HG02870 (cell line): ENCODE measurements around the gene ASPG.

ENCODE experiments used
- ATAC-seq: cut with Tn5 transposase; IDR thresholded peaks from one replicate; pipeline ENCODE4 v1.9.1; 2021; ENCODE audit warnings: mild to moderate bottlenecking, moderate library complexity; ENCODE audit not compliant: unreplicated experiment

ASPG gene

DNA sequence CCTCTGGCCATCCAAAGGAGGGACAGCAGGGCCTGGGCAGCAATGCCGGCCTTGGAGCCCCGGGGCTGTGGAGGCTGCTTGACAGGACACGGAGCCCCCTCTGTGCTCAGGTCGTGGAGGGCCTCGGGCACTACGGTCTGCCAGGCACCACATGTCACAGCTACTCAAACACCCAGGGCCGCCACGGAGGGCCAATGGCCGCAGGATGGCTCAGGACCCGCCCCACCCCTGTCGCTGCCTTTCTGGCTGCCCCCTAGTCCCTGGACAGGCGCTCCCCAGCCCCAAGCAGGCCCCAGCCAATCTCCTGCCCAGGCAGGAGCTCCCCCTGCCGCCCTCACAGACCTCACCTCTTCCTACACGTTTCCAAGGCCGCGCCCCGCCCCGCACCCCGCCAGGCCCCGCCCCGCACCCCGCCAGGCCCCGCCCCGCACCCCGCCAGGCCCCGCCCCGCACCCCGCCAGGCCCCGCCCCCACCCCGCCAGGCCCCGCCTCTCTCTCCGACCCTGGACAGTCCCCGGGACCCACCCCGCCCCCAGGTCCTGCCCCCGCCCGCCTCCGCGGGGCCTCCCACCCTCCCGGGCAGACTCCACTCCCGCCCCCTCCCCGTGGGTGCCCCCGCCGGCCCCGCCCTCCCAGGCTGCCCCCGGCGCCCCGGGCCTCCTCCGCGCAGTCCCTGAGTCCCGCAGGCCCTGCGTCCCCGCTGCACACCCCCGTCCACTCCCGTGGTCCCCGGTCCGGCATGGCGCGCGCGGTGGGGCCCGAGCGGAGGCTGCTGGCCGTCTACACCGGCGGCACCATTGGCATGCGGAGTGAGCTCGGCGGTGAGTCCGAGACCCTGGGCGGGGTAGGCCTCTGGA lies at the start of gene ASPG:
Gene ASPG, plus strand, starts transcription at position 669 of the 857 bp plus-strand sequence. Its CDS starts 71 bp downstream, at position 740.
- no peak for ATAC-seq

DNA sequence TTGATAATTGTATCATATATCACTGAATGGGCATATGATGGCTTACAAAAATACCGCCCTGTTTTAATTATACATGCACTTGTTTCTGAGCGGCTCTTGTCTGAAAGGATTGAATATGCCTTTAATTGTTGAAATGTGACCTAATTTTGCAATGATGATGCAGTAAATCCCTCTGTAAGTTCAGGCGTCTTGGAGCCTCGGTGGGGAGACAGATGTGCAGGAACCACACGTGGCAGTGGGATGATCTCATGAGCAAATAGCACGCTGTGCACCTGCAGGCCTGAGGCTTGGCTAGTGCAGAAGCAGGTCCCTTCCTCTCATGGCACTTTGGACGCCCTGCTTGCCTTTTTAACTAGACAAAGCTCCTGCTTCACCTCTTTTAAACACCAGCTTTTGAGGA lies 49.3 kb upstream of the ASPG start:
- no peak for ATAC-seq

DNA sequence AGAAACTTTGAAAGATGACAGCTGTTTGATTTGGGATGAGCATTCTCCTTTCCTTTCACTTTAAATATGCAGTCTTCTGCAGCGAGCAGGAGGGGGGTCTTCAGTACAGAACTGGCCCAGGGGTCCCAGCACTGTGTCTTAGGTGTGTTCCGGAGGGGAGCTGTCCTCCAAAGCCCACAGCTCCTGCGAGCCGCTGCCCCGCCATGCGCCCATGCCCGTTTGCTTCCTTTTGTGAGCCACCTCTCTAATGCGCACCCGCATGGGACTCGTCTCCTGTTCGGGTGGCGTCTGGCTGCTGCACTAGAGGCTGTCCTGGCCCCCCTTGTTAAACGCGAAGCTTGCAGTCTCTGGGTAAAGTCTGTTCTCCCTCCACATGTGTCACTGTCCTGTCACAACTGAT lies 48.4 kb upstream of the ASPG start:
- no peak for ATAC-seq

DNA sequence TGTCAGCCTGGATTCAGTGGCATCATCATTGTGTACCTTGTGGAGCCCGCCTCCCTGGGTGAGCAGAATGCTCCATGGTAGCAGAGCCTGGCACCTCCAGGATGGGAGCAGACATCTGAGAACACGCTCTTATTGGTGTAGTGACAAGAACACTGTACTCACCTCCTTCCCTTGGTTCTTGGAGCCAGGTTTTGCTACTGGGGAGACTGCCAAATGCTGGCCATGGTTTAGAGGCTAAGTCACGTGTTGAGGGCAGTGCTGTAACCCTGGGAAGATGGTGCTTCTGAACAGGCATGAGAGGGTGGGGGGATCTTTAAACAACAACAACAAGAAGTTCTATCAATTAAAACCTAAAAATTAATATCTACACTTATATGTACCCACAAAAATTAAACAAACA lies 47.6 kb upstream of the ASPG start:
- ATAC-seq, result no peak

DNA sequence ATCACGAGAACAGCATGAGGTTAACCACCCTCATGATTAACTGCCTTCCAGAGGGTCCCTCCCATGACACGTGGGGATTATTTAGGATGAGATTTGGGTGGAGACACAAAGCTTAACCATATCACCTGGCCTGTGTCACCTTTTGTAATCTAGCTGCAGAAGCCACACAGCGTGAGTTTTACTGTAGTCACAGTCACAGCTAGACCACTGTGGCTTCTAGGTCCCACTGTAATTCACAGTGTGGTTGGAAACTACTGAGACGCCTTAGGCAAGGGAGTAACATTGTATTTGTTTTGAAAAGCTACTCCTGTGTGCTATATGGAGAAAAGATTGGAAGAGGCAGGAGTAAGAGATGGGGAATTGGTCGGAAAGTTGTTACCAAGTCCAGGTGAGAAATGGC lies 46.3 kb upstream of the ASPG start:
- ATAC-seq, result no peak

GRCh38 chr14:104040539-104040938 lies 45.0 kb upstream of the ASPG start:
- no peak for ATAC-seq

- ATAC-seq, result no peak
Measured at GRCh38 chr14:104041430-104042104, 43.9 kb upstream of the ASPG start.

- no peak for ATAC-seq
Measured at GRCh38 chr14:104044016-104044415, 41.5 kb upstream of the ASPG start.

DNA sequence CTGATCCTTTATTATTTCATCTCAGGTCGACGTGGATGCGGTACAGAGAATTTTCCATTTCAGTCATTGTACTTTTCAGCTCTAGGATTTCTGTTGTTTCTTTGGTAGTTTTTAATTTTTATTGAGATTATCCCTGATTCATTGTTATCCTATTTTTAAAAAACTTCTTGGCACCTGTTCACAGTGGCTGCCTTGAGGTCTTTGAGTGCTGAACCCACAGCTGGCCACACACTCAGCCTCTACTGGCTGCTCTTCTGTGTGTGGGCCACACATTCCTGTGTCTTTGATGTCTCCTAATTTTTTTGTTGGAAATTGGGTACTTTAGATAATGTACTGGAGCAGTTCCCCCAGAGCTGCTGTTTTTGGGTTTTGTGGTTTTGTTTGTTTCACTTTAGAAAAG lies 37.7 kb upstream of the ASPG start:
- ATAC-seq, result no peak

DNA sequence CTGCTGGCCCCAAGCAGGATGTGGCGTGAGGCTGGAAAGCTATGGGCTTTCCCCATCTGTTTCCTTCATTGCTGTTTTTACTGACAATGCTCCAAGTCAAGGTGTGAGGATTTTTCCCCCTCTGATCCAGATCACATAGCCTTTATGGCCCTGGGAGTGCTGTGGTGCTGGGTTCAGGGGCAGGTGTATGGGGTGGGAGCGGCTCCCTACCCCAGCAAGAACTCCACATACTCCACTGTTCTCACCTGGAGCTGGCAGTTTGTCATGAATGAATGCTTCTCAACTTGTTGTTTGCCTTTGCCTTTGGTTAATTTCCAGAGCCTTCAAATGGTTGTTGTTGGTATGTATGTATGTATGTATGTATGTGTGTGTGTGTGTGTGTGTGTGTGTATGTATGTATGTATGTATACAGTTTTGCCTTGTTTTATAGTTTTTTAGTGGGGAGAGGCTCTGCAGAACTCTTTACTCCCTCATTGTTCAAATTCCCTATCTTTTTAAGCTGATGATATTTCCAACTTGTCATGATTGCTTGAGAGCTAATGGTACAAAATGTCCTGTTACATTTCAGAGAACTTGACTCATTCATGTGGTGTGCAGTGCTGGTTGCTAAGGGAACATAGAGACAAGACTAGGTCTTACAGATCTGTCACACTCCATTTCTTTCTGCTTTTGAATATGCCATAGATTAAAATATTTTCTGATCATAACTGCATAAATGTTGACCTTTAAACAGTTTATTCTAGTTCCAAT lies 36.6 kb upstream of the ASPG start:
- ATAC-seq, result no peak

DNA sequence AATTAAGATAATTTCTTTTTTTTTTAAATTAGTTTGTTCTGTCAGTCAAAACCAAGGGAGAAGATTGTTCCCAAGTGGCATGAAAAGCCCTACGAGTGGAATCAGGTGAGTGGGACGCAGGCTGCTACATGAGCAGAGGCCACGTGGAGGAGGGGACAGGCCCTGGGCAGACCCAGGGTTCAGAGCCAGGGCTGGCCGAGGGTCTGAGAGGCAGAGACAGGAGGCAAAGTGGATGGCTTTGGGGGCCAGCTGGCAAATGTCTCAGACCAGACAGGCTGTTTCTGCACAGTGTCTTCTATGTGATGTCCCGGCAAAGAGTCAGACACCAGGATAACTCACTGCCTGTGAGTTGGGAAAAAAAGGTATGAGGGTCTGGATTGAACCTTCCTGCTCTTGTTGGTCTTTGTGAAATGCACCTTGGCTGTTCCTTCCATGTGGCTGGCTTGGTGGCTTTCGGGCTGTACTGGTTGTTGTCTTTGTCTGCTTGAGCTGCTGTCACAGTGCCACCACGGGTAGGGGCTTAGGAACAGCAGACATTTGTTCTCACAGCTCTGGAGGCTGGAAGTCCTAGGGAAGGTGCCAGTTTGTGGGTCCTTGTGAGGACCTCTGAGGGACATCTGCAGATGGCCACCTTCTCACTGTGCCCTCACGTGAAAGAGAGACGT lies 35.8 kb upstream of the ASPG start:
- no peak for ATAC-seq

- ATAC-seq, result no peak
Measured at GRCh38 chr14:104051092-104051813, 34.2 kb upstream of the ASPG start.

DNA sequence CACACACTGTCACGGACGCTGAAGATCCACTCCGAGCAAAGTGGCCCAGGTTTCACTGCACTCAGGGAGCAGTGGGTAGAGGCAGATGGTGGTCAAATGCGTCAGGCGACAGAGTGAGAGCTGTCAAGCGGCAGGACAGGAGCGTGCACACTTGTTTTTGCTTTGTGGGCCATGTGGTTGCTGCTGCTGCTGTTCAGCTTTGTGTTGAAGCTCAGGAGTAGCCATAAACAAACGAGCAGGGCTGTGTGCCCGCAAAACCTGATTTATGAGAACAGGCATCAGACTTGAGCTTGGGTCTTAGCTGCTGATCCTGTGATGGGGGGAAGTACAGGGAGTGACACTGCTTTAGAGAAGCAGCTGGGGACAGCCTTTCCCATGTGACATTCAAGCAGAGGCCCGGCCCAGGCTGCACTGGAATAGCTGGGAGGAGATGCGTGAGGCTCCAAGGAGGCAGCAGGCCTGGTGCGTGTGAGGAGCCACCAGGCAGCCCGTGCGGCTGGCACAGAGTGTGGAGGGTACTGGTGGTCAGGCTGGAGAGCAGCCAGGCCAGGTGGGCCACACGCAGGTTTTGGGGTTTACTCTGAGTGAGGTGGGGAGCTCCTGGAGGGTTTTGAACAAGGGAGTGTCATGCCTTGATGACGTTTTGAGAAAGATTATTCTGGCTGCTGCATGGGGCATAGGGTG lies 31.1 kb upstream of the ASPG start:
- ATAC-seq, result no peak

DNA sequence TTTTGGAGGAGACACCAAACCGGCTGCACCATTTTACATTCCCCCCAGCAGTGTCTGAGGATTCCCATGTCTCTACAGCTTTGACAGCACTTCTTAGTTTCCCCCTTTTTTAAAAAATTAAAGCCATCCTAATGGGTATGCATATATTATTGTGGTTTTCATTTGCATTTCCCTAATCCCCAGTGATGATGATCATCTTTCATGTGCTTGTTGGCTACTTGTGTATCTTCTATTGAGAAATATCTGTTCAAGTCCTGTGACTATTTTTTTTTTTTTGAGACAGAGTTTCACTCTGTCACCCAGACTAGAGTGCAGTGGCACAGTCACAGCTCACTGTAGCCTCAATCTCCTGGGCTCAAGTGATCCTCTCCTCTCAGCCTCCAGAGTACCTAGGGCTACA lies 23.2 kb upstream of the ASPG start:
- ATAC-seq, result no peak

GRCh38 chr14:104064003-104064402 lies 21.5 kb upstream of the ASPG start:
- no peak for ATAC-seq

DNA sequence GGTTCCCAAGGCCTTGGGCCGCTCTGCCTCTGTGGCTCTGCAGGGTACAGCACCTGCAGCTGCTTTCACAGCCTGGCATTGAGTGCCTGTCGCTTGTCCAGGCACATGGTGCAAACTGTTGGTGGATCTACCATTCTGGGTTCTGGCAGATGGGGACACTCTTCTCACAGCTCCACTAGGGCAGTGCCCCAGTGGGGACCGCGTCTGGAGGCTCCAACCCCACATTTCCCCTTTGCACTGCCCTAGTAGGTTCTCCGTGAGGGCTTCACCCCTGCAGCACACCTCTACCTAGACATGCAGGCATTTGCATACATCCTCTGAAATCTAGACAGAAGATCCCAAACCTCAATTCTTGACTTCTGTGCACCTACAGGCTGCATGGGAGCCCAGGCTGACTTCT lies 19.2 kb upstream of the ASPG start:
- ATAC-seq, result no peak

DNA sequence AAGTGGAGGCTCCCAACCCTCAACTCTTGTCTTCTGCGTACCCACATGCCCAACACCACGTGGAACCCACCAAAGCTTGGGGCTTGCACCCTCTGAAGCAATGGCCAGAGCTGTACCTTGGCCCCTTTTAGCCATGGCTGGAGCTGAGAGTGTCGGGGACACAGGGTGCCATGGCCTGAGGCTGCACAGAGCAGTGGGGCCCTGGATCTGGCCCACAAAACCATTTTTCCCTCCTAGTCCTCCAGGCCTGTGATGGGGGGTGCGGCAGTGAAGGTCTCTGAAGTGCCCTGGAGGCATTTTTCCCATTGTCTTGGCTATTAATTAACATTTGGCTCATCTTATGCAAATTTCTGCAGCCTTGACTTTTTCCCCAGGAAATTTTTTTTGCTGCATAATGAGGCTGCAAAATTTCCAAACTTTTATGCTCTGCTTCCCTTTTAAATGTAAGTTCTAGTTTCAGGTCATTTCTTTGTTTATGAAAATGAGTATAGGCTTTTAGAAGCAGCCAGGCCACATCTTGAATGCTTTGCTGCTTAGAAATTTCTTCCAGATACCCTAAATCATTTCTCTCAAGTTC lies 18.7 kb upstream of the ASPG start:
- ATAC-seq, result no peak

DNA sequence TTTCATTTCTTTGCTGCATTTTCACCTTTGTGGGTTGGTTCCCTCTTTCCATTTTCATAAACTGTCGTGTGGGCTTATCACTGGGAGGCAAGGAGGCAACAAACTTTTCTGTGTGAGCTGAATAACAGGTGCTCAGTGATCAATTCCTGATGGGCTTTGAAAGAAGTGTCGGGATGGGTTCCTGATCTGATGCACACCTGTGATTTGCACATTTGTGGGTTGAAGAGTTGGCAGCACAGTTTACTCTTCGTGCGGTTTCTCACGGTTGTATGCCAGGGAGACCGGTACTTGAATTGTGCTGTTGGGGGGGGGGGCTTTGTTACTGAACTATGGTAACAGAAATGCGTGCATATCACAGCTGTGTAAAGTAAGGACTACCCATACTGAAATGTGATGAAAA lies 16.0 kb upstream of the ASPG start:
- no peak for ATAC-seq

- no peak for ATAC-seq
Measured at GRCh38 chr14:104072586-104072985, 12.9 kb upstream of the ASPG start.

- ATAC-seq, result no peak
Measured at GRCh38 chr14:104073764-104074163, 11.7 kb upstream of the ASPG start.
